WTC11 (cell line): ENCODE measurements around the gene RDH16. TPM values are rescaled to one million over a fixed set of nuclear protein-coding genes. Genes with fewer than 3 reads are reported as not detected.

ENCODE experiments used
- ATAC-seq: fragments of 200-7000 bp; cut with Tn5 transposase; 2 replicates; pipeline ENCODE4 v1.10.0; 2021; ENCODE audit warnings: mild to moderate bottlenecking, moderate library complexity
- CTCF ChIA-PET: fragments of 300-600 bp; sonication (Branson Sonifier 250); formaldehyde crosslinking; loops from one replicate; lab custom pipeline; 2021; ENCODE audit warnings: antibody characterized with exemption; lab: Charles Lee
- POLR2A ChIA-PET: fragments of 350-600 bp; sonication (Branson Sonifier 250); formaldehyde crosslinking; loops from one replicate; lab custom pipeline; 2021; ENCODE audit warnings: antibody characterized with exemption; lab: Charles Lee
- DNase-seq: peaks from one replicate; pipeline ENCODE4 v3.0.0; 2021; ENCODE audit warnings: low spot score
- H3K27ac Mint-ChIP-seq: 2 replicates; pipeline ENCODE4 v1.8.0; 2021; ENCODE audit warnings: mixed read lengths
- H3K27me3 Mint-ChIP-seq: 2 replicates; pipeline ENCODE4 v1.8.0; 2021; ENCODE audit warnings: low read depth, mild to moderate bottlenecking, moderate library complexity, mixed read lengths
- H3K36me3 Mint-ChIP-seq: 2 replicates; pipeline ENCODE4 v1.8.0; 2021; ENCODE audit warnings: mixed read lengths
- H3K4me1 Mint-ChIP-seq: 2 replicates; pipeline ENCODE4 v1.8.0; 2022; ENCODE audit warnings: mixed read lengths
- H3K4me3 Mint-ChIP-seq: 2 replicates; pipeline ENCODE4 v1.8.0; 2021; ENCODE audit warnings: mild to moderate bottlenecking, moderate library complexity, mixed read lengths
- H3K9me3 Mint-ChIP-seq: 2 replicates; pipeline ENCODE4 v1.8.0; 2021; ENCODE audit warnings: mixed read lengths
- CDX4 ChIP-seq: fragments of 250-450 bp; sonication (Bioruptor Pico); IDR thresholded peaks from 2 replicates; pipeline ENCODE4 v1.9.0; 2021; ENCODE audit warnings: moderate library complexity, mild to moderate bottlenecking, inconsistent platforms, borderline replicate concordance
- E2F4 ChIP-seq: sonication (generic); formaldehyde crosslinking; IDR thresholded peaks from 2 replicates; pipeline ENCODE4 v1.8.1; 2022; ENCODE audit warnings: low read depth, mild to moderate bottlenecking, moderate library complexity, missing genetic modification reagents, borderline replicate concordance
- ELF4 ChIP-seq: sonication (generic); formaldehyde crosslinking; IDR thresholded peaks from 2 replicates; pipeline ENCODE4 v1.8.1; 2022; ENCODE audit warnings: low read depth, mild to moderate bottlenecking, moderate library complexity, missing genetic modification reagents
- FOXJ3 ChIP-seq: sonication (generic); formaldehyde crosslinking; IDR thresholded peaks from 2 replicates; pipeline ENCODE4 v1.9.0; 2021; ENCODE audit warnings: missing genetic modification reagents, mild to moderate bottlenecking, borderline replicate concordance
- FOXK1 ChIP-seq: sonication (generic); formaldehyde crosslinking; IDR thresholded peaks from 2 replicates; pipeline ENCODE4 v1.8.0; 2022; ENCODE audit warnings: mild to moderate bottlenecking, moderate library complexity, missing genetic modification reagents
- IRF1 ChIP-seq: sonication (generic); formaldehyde crosslinking; IDR thresholded peaks from 2 replicates; pipeline ENCODE4 v1.8.0; 2023; ENCODE audit warnings: missing genetic modification reagents
- IRF2 ChIP-seq: sonication (generic); formaldehyde crosslinking; IDR thresholded peaks from 2 replicates; pipeline ENCODE4 v1.8.0; 2022; ENCODE audit warnings: low read depth, missing genetic modification reagents, borderline replicate concordance
- JAZF1 ChIP-seq: fragments of 250-450 bp; sonication (Bioruptor Pico); IDR thresholded peaks from 2 replicates; pipeline ENCODE4 v1.9.0; 2021; ENCODE audit warnings: moderate library complexity, mild to moderate bottlenecking, inconsistent platforms
- MLX ChIP-seq: sonication (generic); formaldehyde crosslinking; IDR thresholded peaks from 2 replicates; pipeline ENCODE4 v1.8.1; 2023; ENCODE audit warnings: mild to moderate bottlenecking, missing genetic modification reagents, moderate library complexity
- NFATC4 ChIP-seq: fragments of 250-450 bp; sonication (Bioruptor Pico); IDR thresholded peaks from 2 replicates; pipeline ENCODE4 v1.9.0; 2021; ENCODE audit warnings: mild to moderate bottlenecking
- NR2C2 ChIP-seq: sonication (generic); formaldehyde crosslinking; IDR thresholded peaks from 2 replicates; pipeline ENCODE4 v1.8.0; 2022; ENCODE audit warnings: mild to moderate bottlenecking, missing genetic modification reagents
- NR3C1 ChIP-seq: sonication (generic); formaldehyde crosslinking; conservative IDR thresholded peaks from 2 replicates; pipeline ENCODE4 v1.8.1; 2023; ENCODE audit warnings: low read depth, mild to moderate bottlenecking, missing genetic modification reagents
- STAT6 ChIP-seq: sonication (generic); formaldehyde crosslinking; conservative IDR thresholded peaks from 2 replicates; pipeline ENCODE4 v1.8.1; 2023; ENCODE audit warnings: mild to moderate bottlenecking, low read depth, missing genetic modification reagents, moderate library complexity
- TEAD1 ChIP-seq: sonication (generic); formaldehyde crosslinking; IDR thresholded peaks from 2 replicates; pipeline ENCODE4 v1.8.0; 2022; ENCODE audit warnings: mild to moderate bottlenecking, missing genetic modification reagents
- TEAD4 ChIP-seq: sonication (generic); formaldehyde crosslinking; IDR thresholded peaks from 2 replicates; pipeline ENCODE4 v1.8.0; 2022; ENCODE audit warnings: mild to moderate bottlenecking, missing genetic modification reagents
- USF2 ChIP-seq: sonication (generic); formaldehyde crosslinking; IDR thresholded peaks from 2 replicates; pipeline ENCODE4 v1.8.1; 2023; ENCODE audit warnings: mild to moderate bottlenecking, missing genetic modification reagents, moderate library complexity
- ZBTB43 ChIP-seq: sonication (generic); formaldehyde crosslinking; IDR thresholded peaks from 2 replicates; pipeline ENCODE4 v1.8.1; 2023; ENCODE audit warnings: mild to moderate bottlenecking, missing genetic modification reagents
- ZMAT4 ChIP-seq: fragments of 250-450 bp; sonication (Bioruptor Pico); IDR thresholded peaks from 2 replicates; pipeline ENCODE4 v1.9.0; 2021; ENCODE audit warnings: mild to moderate bottlenecking
- ZNF396 ChIP-seq: fragments of 250-450 bp; sonication (Bioruptor Pico); IDR thresholded peaks from 2 replicates; pipeline ENCODE4 v1.8.0; 2021; ENCODE audit warnings: mild to moderate bottlenecking, moderate library complexity, borderline replicate concordance
- ZNF512 ChIP-seq: sonication (generic); formaldehyde crosslinking; IDR thresholded peaks from 2 replicates; pipeline ENCODE4 v1.8.1; 2022; ENCODE audit warnings: missing genetic modification reagents, borderline replicate concordance
- ZNF671 ChIP-seq: fragments of 250-450 bp; sonication (Bioruptor Pico); IDR thresholded peaks from 2 replicates; pipeline ENCODE4 v1.8.0; 2021; ENCODE audit warnings: mild to moderate bottlenecking
- total RNA-seq: library from RNA; stranded (reverse); gene quantifications from 3 replicates; pipeline ENCODE4 v1.2.3, GENCODE V29; 2021

The RDH16 gene
- total RNA-seq, 1 experiment from 2014 or later = 1.0 TPM

GRCh38 chr12:56948881-56949280 is 8.5 kb downstream of the RDH16 start (continued):
- TF ChIP-seq USF2 (no peak), MLX (CRISPR knock-in tag) (no peak), ZNF396 (no peak), ZNF512 (CRISPR knock-in tag) (no peak), IRF2 (CRISPR knock-in tag) (no peak), NFATC4 (CRISPR knock-in tag) (no peak), FOXK1 (CRISPR knock-in tag) (no peak), TEAD1 (CRISPR knock-in tag) (no peak)

GRCh38 chr12:56948457-56948777 is 9.0 kb downstream of the RDH16 start:
- DNase-seq (no peak), ATAC-seq (no peak)
- H3K27me3 Mint-ChIP-seq = peaks cover 5% of the 10 kb centered on the region
- no peak overlapping the region for H3K4me3 Mint-ChIP-seq
- ChIA-PET POLR2A (no interaction called here), CTCF (interaction anchor here (0.6 to 2.3 kb wide), 2 partner anchors 39 to 375 kb away, joined by 4 to 9 read pairs; no protein-coding TSS in a partner anchor)
- no peaks in the 10 kb centered on the region for H3K4me1 Mint-ChIP-seq
- TF ChIP-seq JAZF1 (CRISPR knock-in tag) = no peak
- no peak for TF ChIP-seq NR3C1 (CRISPR knock-in tag)
- TF ChIP-seq E2F4 = no peak
- no peak for TF ChIP-seq ZBTB43
- no peak for TF ChIP-seq TEAD1 (CRISPR knock-in tag)
- no peak for TF ChIP-seq NR2C2 (CRISPR knock-in tag)
- TF ChIP-seq TEAD4 (CRISPR knock-in tag) = no peak
- H3K9me3 Mint-ChIP-seq = peaks cover 46% of the 10 kb centered on the region
- H3K27ac Mint-ChIP-seq = no peak overlapping the region
- peaks cover 4% of the 10 kb centered on the region for H3K36me3 Mint-ChIP-seq

- Mint-ChIP-seq H3K27ac (no peak overlapping the region), H3K9me3 (peaks cover 52% of the 10 kb centered on the region), H3K27me3 (peaks cover 11% of the 10 kb centered on the region), H3K4me1 (no peaks in the 10 kb centered on the region), H3K4me3 (no peak overlapping the region), H3K36me3 (peaks cover 4% of the 10 kb centered on the region)
- CTCF ChIA-PET = interaction anchor here (0.6 to 2.3 kb wide), 2 partner anchors 40 to 374 kb away, joined by 4 to 9 read pairs; no protein-coding TSS in a partner anchor
- peak; percentile 78 for ATAC-seq
- peak; percentile 28 for DNase-seq
- POLR2A ChIA-PET = no interaction called here
- no peak for TF ChIP-seq ZMAT4 (CRISPR knock-in tag)
- TF ChIP-seq ELF4 = no peak
- TF ChIP-seq STAT6 = no peak
- TF ChIP-seq MLX (CRISPR knock-in tag) = no peak
- TF ChIP-seq IRF1 (CRISPR knock-in tag) = no peak
- no peak for TF ChIP-seq FOXJ3 (CRISPR knock-in tag)
- TF ChIP-seq CDX4 = no peak
- no peak for TF ChIP-seq ZNF671 (CRISPR knock-in tag)
Observed at GRCh38 chr12:56947633-56948456, 9.6 kb downstream of the RDH16 start.
